CD4-positive, alpha-beta T cell treated with Interferon gamma for 1 hour (primary cell): ENCODE measurements around the gene CA12.
"Not testable (repeated sequence)": the region's sequence is repeated elsewhere in the genome, so short reads cannot be mapped to it uniquely, and the experiment has no call there.

ENCODE experiments used
- DNase-seq: peaks from one replicate; pipeline ENCODE4 v3.0.0-alpha.2; 2020

The CA12 gene

GRCh38 chr15:63354821-63355650 is 26.6 kb downstream of the CA12 start:
- no peak for DNase-seq

GRCh38 chr15:63353887-63354286 is 27.8 kb downstream of the CA12 start:
- no peak for DNase-seq

- no peak for DNase-seq
Measured at GRCh38 chr15:63353261-63353660, 28.4 kb downstream of the CA12 start.

- DNase-seq, result no peak
Measured at GRCh38 chr15:63352808-63353207, 28.8 kb downstream of the CA12 start.

- no peak for DNase-seq
Measured at GRCh38 chr15:63351170-63351569, 30.5 kb downstream of the CA12 start.

- no peak for DNase-seq
Measured at GRCh38 chr15:63350178-63350621, 31.4 kb downstream of the CA12 start.

- DNase-seq, result no peak
Measured at GRCh38 chr15:63349621-63350020, 32.0 kb downstream of the CA12 start.

GRCh38 chr15:63349156-63349555 is 32.5 kb downstream of the CA12 start:
- DNase-seq, result no peak

- DNase-seq, result peak; percentile 11
Measured at GRCh38 chr15:63348392-63348791, 33.3 kb downstream of the CA12 start.

- no peak for DNase-seq
Measured at GRCh38 chr15:63347074-63347857, 34.4 kb downstream of the CA12 start.

- DNase-seq, result no peak
Measured at GRCh38 chr15:63345391-63345752, 36.3 kb downstream of the CA12 start.

- DNase-seq, result no peak
Measured at GRCh38 chr15:63344731-63345390, 36.8 kb downstream of the CA12 start.

- not testable (repeated sequence) for DNase-seq
Measured at GRCh38 chr15:63342996-63343562, 38.6 kb downstream of the CA12 start.

GRCh38 chr15:63341898-63342297 is 39.7 kb downstream of the CA12 start:
- no peak for DNase-seq

GRCh38 chr15:63340878-63341277 is 40.8 kb downstream of the CA12 start:
- no peak for DNase-seq

- no peak for DNase-seq
Measured at GRCh38 chr15:63340353-63340752, 41.3 kb downstream of the CA12 start.

GRCh38 chr15:63339836-63340235 is 41.8 kb downstream of the CA12 start:
- DNase-seq, result no peak

GRCh38 chr15:63339006-63339766 is 42.5 kb downstream of the CA12 start:
- no peak for DNase-seq

GRCh38 chr15:63338170-63338569 is 43.5 kb downstream of the CA12 start:
- DNase-seq, result no peak

GRCh38 chr15:63337046-63337445 is 44.6 kb downstream of the CA12 start:
- no peak for DNase-seq

- no peak for DNase-seq
Measured at GRCh38 chr15:63335543-63336240, 46.0 kb downstream of the CA12 start.

GRCh38 chr15:63334821-63335220 is 46.8 kb downstream of the CA12 start:
- no peak for DNase-seq
